Mononuclear cell (primary cell): ENCODE data around the gene DOCK4. TPM values are rescaled to one million over a fixed set of nuclear protein-coding genes. Genes with fewer than 3 reads are reported as not detected.

Source experiments
- H3K27me3 ChIP-seq: 2 replicates; pipeline ENCODE4 v1.6.0; 2011; ENCODE audit warnings: low read length, control low read depth; ENCODE audit not compliant: insufficient read depth
- H3K4me1 ChIP-seq: 2 replicates; pipeline ENCODE4 v1.5.1; 2011; ENCODE audit warnings: mild to moderate bottlenecking, low read length, control low read depth; ENCODE audit not compliant: insufficient read depth
- H3K4me3 ChIP-seq: 2 replicates; pipeline ENCODE4 v1.5.1; 2011; ENCODE audit warnings: mild to moderate bottlenecking, low read length, moderate library complexity
- H3K9me3 ChIP-seq: 2 replicates; pipeline ENCODE4 v1.5.1; 2011; ENCODE audit warnings: low read depth, mild to moderate bottlenecking, control low read depth, low read length
- total RNA-seq: library from RNA; depleted of rRNA; stranded (reverse); fragments of >200 nt; gene quantifications from one replicate; pipeline ENCODE4 v1.2.3, GENCODE V29; 2012

DOCK4 gene
- total RNA-seq, 1 donor, result 5.6 TPM

- Histone ChIP-seq H3K4me3 (peak overlapping the region; percentile 95), H3K9me3 (no peaks in the 10 kb centered on the region)
Measured at GRCh38 chr7:112205343-112206237, 609 bp downstream of the DOCK4 start.

GRCh38 chr7:112204499-112205342 lies 1.5 kb downstream of the DOCK4 start:
- H3K27me3 ChIP-seq, result peaks cover 44% of the 10 kb centered on the region
- H3K4me1 ChIP-seq, result peaks cover 32% of the 10 kb centered on the region
- no peaks in the 10 kb centered on the region for H3K9me3 ChIP-seq
- peak overlapping the region; percentile 95 for H3K4me3 ChIP-seq

More at GRCh38 chr7:112205343-112206237, 609 bp downstream of the DOCK4 start:
- Histone ChIP-seq H3K4me1 (peaks cover 32% of the 10 kb centered on the region), H3K27me3 (peaks cover 41% of the 10 kb centered on the region)

- H3K27me3 ChIP-seq, result peaks cover 44% of the 10 kb centered on the region
- H3K4me1 ChIP-seq, result peaks cover 32% of the 10 kb centered on the region
- H3K4me3 ChIP-seq, result no peak overlapping the region
- H3K9me3 ChIP-seq, result no peaks in the 10 kb centered on the region
Measured at GRCh38 chr7:112203365-112203739, 2.8 kb downstream of the DOCK4 start.

GRCh38 chr7:112202816-112203215 lies 3.4 kb downstream of the DOCK4 start:
- no peaks in the 10 kb centered on the region for H3K9me3 ChIP-seq
- peaks cover 29% of the 10 kb centered on the region for H3K4me1 ChIP-seq
- H3K4me3 ChIP-seq, result no peak overlapping the region
- peaks cover 44% of the 10 kb centered on the region for H3K27me3 ChIP-seq

- Histone ChIP-seq H3K4me1 (peaks cover 19% of the 10 kb centered on the region), H3K9me3 (no peaks in the 10 kb centered on the region), H3K27me3 (peaks cover 47% of the 10 kb centered on the region), H3K4me3 (no peak overlapping the region)
Measured at GRCh38 chr7:112201839-112202238, 4.4 kb downstream of the DOCK4 start.

GRCh38 chr7:112201411-112201810 lies 4.8 kb downstream of the DOCK4 start:
- Histone ChIP-seq H3K27me3 (peaks cover 48% of the 10 kb centered on the region), H3K4me3 (no peak overlapping the region), H3K4me1 (peaks cover 19% of the 10 kb centered on the region), H3K9me3 (no peaks in the 10 kb centered on the region)

- Histone ChIP-seq H3K27me3 (peaks cover 45% of the 10 kb centered on the region), H3K4me3 (no peak overlapping the region), H3K4me1 (peaks cover 10% of the 10 kb centered on the region), H3K9me3 (no peaks in the 10 kb centered on the region)
Measured at GRCh38 chr7:112199672-112200071, 6.5 kb downstream of the DOCK4 start.

- H3K4me1 ChIP-seq, result peaks cover 4% of the 10 kb centered on the region
- peaks cover 40% of the 10 kb centered on the region for H3K27me3 ChIP-seq
- no peaks in the 10 kb centered on the region for H3K9me3 ChIP-seq
- no peak overlapping the region for H3K4me3 ChIP-seq
Measured at GRCh38 chr7:112199035-112199655, 7.1 kb downstream of the DOCK4 start.

- no peak overlapping the region for H3K4me3 ChIP-seq
- H3K4me1 ChIP-seq, result no peaks in the 10 kb centered on the region
- H3K9me3 ChIP-seq, result no peaks in the 10 kb centered on the region
- H3K27me3 ChIP-seq, result peaks cover 31% of the 10 kb centered on the region
Measured at GRCh38 chr7:112197322-112197721, 8.9 kb downstream of the DOCK4 start.

- Histone ChIP-seq H3K27me3 (peaks cover 17% of the 10 kb centered on the region), H3K4me3 (no peak overlapping the region), H3K9me3 (no peaks in the 10 kb centered on the region), H3K4me1 (no peaks in the 10 kb centered on the region)
Measured at GRCh38 chr7:112195717-112196116, 10.5 kb downstream of the DOCK4 start.

GRCh38 chr7:112193915-112194502 lies 12.2 kb downstream of the DOCK4 start:
- Histone ChIP-seq H3K4me3 (no peak overlapping the region), H3K9me3 (no peaks in the 10 kb centered on the region), H3K4me1 (no peaks in the 10 kb centered on the region), H3K27me3 (peaks cover 13% of the 10 kb centered on the region)

GRCh38 chr7:112192236-112193154 lies 13.7 kb downstream of the DOCK4 start:
- H3K4me3 ChIP-seq, result no peak overlapping the region
- peaks cover 13% of the 10 kb centered on the region for H3K27me3 ChIP-seq
- H3K9me3 ChIP-seq, result no peaks in the 10 kb centered on the region

GRCh38 chr7:112190120-112190519 lies 16.1 kb downstream of the DOCK4 start:
- no peaks in the 10 kb centered on the region for H3K9me3 ChIP-seq
- no peak overlapping the region for H3K4me3 ChIP-seq
- H3K4me1 ChIP-seq, result no peaks in the 10 kb centered on the region
- H3K27me3 ChIP-seq, result peaks cover 9% of the 10 kb centered on the region

More at GRCh38 chr7:112192236-112193154, 13.7 kb downstream of the DOCK4 start:
- H3K4me1 ChIP-seq, result no peaks in the 10 kb centered on the region

GRCh38 chr7:112189691-112190090 lies 16.5 kb downstream of the DOCK4 start:
- H3K4me3 ChIP-seq, result no peak overlapping the region
- H3K9me3 ChIP-seq, result no peaks in the 10 kb centered on the region
- no peaks in the 10 kb centered on the region for H3K4me1 ChIP-seq
- peaks cover 9% of the 10 kb centered on the region for H3K27me3 ChIP-seq
